HepG2 (cell line): ENCODE measurements around the gene MLX. TPM values are rescaled to one million over a fixed set of nuclear protein-coding genes. Genes with fewer than 3 reads are reported as not detected.

Experiments
- CBFB ChIP-seq: sonication (generic); formaldehyde crosslinking; IDR thresholded peaks from 2 replicates; pipeline ENCODE4 v1.4.0; 2020; ENCODE audit warnings: missing genetic modification reagents
- ELF1 ChIP-seq: sonication (generic); formaldehyde crosslinking; IDR thresholded peaks from 2 replicates; pipeline ENCODE4 v1.4.0; 2020; ENCODE audit warnings: missing genetic modification reagents
- HCFC1 ChIP-seq: fragments of 150-350 bp; IDR thresholded peaks from 2 replicates; pipeline ENCODE4 v1.6.1; 2014; ENCODE audit warnings: low read depth, low read length
- NR2C2 ChIP-seq: sonication (generic); formaldehyde crosslinking; IDR thresholded peaks from 2 replicates; pipeline ENCODE4 v1.4.0; 2020; ENCODE audit warnings: missing genetic modification reagents, mild to moderate bottlenecking, moderate library complexity, borderline replicate concordance
- PHF8 ChIP-seq: sonication (generic); formaldehyde crosslinking; IDR thresholded peaks from 2 replicates; pipeline ENCODE4 v1.5.0; 2020; ENCODE audit warnings: missing genetic modification reagents
- TEF ChIP-seq: sonication (generic); formaldehyde crosslinking; IDR thresholded peaks from 2 replicates; pipeline ENCODE4 v1.5.0; 2020; ENCODE audit warnings: missing genetic modification reagents
- THRA ChIP-seq: sonication (generic); formaldehyde crosslinking; IDR thresholded peaks from 2 replicates; pipeline ENCODE4 v1.4.0; 2020; ENCODE audit warnings: missing genetic modification reagents, borderline replicate concordance
- TOE1 ChIP-seq: sonication (generic); formaldehyde crosslinking; IDR thresholded peaks from 2 replicates; pipeline ENCODE4 v1.4.0; 2020; ENCODE audit warnings: mild to moderate bottlenecking, missing genetic modification reagents
- ZBTB4 ChIP-seq: sonication (generic); formaldehyde crosslinking; IDR thresholded peaks from 2 replicates; pipeline ENCODE4 v1.4.0; 2020; ENCODE audit warnings: missing genetic modification reagents, mild to moderate bottlenecking, borderline replicate concordance
- ZNF335 ChIP-seq: sonication (generic); formaldehyde crosslinking; IDR thresholded peaks from 2 replicates; pipeline ENCODE4 v1.4.0; 2020; ENCODE audit warnings: missing genetic modification reagents
- ZNF503 ChIP-seq: sonication (generic); formaldehyde crosslinking; IDR thresholded peaks from 2 replicates; pipeline ENCODE4 v1.4.0; 2020; ENCODE audit warnings: missing genetic modification reagents
- ZNF512 ChIP-seq: sonication (generic); formaldehyde crosslinking; IDR thresholded peaks from 2 replicates; pipeline ENCODE4 v1.4.0; 2020; ENCODE audit warnings: mild to moderate bottlenecking, missing genetic modification reagents
- ZNF609 ChIP-seq: sonication (generic); formaldehyde crosslinking; IDR thresholded peaks from 2 replicates; pipeline ENCODE4 v1.4.0; 2020; ENCODE audit warnings: mild to moderate bottlenecking, missing genetic modification reagents, borderline replicate concordance
- ZNF75D ChIP-seq: sonication (generic); formaldehyde crosslinking; IDR thresholded peaks from 2 replicates; pipeline ENCODE4 v1.8.1; 2023; ENCODE audit warnings: missing genetic modification reagents, mild to moderate bottlenecking, borderline replicate concordance
- polyA plus RNA-seq, 8 experiments: library from polyadenylated mRNA; depleted of rRNA in 3 of 8; stranded (reverse) in 7 of 8; unstranded in 1 of 8; fragments of >200 nt; fragmentation: Illumina TruSeq in 4 of 8; extraction: Trizol in 4 of 8; gene quantifications; 2 replicates each; pipeline versions ENCODE4 v1.2.1 to v1.2.3, GENCODE V29; 2011 to 2016; ENCODE audit warnings: low read depth in 4 of 8, missing spikeins in 1 of 8, mixed read lengths in 1 of 8; ENCODE audit not compliant: insufficient read depth in 1 of 8
- total RNA-seq, 5 experiments: library from RNA; depleted of rRNA; stranded (reverse); fragments of >200 nt; fragmentation: Illumina TruSeq; extraction: Trizol; gene quantifications; 2 replicates each; pipeline ENCODE4 v1.2.3, GENCODE V29; 2016; ENCODE audit warnings: low read depth in 1 of 5

The MLX gene
- total and polyA plus RNA-seq, 2 of the 13 experiments (the other 11 are each of a cell fraction or from before 2014, with no cell fraction given): 38.9 to 74.4 TPM

- TF ChIP-seq ZNF609 (CRISPR knock-in tag) (peak; percentile 57; the same call in 1 of the 2 replicates), ZNF512 (CRISPR knock-in tag) (0 out of 2 replicates have a peak, but pooled peaks have one; percentile 57), HCFC1 (peak; percentile 56; the same call in 1 of the 2 replicates), ZNF503 (CRISPR knock-in tag) (peak; percentile 82), ZBTB4 (CRISPR knock-in tag) (peak; percentile 80; the same call in 1 of the 2 replicates), TOE1 (CRISPR knock-in tag) (no peak), ZNF335 (CRISPR knock-in tag) (0 out of 2 replicates have a peak, but pooled peaks have one; percentile 53), PHF8 (CRISPR knock-in tag) (peak; percentile 91), NR2C2 (peak; percentile 92), ZNF75D (CRISPR knock-in tag) (no peak), TEF (CRISPR knock-in tag) (no peak), CBFB (CRISPR knock-in tag) (peak; percentile 72), ELF1 (CRISPR knock-in tag) (peak; percentile 83), THRA (CRISPR knock-in tag) (peak; percentile 99)
Measured at GRCh38 chr17:42577532-42578281, 10.8 kb downstream of the MLX start, which contains the start of gene PSMC3IP (continued).
